Measurements from ENCODE around the gene THRB.

THRB gene

GRCh38 chr3:24164967-24165602 is 329.6 kb downstream of the THRB start:
- no peak for DNase-seq

DNA sequence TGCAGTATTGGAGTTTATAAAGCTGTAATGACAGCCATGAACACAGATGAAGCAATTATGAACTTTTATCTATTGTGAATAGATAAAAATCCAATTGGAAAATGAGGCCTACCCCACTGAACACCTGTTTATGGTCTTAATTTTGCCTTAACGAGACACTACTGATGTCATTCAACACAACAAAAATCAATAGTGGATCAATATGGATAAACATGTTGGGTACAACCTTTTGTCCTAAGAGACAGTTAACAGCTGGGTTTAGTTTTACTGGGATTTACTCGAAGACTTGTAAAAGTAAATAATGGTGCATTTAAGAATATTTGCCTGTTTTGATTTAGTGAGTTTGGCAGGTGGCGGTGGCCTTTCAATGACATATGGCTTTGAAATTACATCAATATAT is 331.7 kb downstream of the THRB start:
- DNase-seq: no peak

DNA sequence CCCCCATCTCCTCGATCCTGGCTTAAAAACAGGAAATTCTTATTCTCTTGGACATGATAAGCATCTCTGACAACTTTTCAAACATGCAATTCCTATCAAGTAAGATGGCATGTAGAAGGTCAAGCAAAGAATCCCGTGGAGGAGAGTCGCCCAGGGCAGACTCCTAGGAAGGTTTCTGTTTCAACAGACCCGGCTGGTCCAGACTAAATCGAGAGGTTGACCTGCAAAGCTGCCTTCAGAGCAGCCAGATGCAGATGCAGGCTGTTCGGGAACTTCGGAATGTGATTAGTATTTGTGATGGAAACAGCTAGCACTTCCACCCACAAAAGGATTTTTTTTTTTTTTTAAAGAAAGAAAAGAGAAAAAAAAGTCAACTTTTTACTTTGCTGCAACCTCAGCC is 332.8 kb downstream of the THRB start:
- DNase-seq: no peak

DNA sequence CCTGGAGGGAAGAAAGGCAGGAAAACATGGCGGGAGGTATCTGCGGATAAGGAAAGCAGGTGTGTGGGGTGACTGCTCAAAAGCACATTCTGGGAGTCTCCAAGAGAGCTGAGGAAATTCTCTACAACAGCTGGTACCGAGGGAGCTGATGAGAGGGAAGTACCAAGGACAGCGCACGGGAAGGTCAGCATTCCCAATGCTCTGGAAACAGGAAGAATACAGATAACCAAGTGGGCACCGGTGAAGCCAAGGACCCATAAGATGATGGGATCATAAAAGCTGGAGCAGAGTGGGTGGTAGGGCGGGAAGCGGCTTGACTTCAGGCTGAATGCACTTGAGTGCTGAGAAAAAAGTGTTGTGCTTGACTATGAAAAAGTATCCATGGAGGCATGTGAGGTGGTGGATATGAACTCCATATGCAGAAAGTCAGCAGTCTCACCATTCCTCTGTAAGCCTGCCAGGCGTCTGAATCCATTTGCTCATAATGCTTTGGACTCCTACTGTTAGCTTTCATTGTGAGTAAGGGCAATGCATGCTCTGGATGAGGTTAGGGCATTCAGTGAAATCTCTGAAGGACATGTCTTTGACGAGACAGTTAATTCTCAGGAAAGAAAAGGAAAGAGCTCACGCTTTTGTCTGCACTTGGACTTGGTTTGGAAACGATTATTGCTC is 334.1 kb downstream of the THRB start:
- DNase-seq: no peak

GRCh38 chr3:24158761-24159454 is 335.7 kb downstream of the THRB start:
- no peak for DNase-seq

DNA sequence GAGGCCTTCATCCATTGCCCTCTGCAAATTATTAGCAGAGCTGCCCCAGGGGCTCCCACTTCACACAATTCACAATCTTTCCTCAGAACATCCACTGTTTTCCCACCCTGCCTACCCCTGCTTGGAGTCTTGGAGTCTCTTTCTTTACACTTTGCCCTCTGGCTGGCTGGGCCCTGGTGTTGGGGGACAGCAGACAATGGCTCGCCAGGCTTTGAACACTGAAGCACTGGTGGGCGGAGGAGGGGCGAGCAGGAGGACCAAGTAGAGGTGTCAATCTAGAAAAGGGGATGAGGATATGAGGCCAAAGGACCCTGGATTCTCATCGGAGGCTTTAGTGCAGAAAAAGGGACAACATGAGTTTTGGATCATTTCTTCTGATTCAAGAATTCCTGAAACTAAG is 337.5 kb downstream of the THRB start:
- DNase-seq: no peak

DNA sequence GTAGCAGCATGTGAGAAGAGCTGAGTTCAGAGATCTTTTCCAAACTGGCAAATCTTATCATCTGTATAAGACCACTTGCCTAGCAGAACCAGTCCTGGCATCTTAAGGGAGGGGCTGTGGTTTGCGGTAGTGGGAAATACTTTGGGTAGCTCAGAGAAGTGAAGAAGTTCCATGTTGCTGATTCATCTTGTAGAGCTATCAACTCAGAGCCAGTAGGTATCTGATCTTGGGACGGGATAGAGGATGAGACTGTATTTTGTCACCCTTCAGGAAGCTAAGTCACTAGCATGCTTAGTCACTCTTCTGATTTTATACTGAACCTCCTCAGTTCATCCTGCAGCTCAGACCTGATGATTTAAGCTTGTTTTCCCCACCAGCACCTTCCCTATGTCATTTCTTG is 338.2 kb downstream of the THRB start:
- DNase-seq: peak; percentile 88

GRCh38 chr3:24155276-24155675 is 339.4 kb downstream of the THRB start:
- DNase-seq: no peak

DNA sequence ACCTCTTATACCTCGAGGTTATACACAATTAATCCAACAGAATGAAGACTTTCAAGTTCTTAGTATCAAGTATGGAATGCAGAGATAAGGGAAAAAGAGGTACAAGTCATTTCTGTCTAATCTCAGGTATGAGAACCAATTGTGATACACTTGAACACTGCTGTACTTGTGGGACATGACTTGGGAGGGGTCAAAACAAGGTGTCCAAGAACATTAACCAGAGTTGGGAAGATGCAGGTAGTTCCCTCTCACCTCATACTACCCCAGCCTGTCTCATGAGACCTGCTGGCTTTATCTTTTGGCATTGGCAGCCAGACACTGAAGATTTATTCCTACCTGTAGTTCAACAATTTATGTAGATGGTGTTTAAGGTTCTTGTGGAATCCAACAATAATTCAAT is 339.9 kb downstream of the THRB start:
- DNase-seq: no peak

DNA sequence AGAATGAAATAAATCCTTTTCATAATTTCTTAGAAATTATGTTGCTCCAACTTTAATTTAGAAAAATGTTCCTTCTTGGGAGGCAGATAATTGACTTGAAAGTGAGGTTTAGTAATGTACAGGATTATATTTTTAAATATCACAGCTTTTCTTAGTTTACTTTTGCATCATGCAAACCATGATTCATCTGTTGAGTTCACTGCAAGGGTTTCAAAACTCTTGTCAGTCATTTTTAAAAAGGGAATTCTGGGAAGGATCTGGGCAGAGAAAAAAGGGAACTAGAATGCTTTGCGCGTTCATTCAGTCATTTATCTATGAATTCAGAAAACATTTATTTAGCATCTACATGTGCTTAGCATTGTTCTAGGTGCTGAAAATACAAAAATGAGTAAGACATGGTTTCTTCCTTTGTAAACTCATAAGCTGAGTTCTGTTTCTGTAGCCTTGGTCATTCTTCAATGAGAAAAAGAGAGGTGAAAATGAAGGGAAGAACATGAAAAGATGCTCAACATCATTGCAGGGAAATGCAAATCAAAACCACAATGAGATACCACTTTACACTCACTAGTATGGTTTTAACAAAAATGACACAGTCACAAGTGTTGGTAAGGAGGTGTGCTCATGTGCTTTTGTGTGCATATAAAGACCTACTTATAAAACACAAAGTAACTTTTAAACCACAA is 340.5 kb downstream of the THRB start:
- no peak for DNase-seq

- peak; percentile 28 for DNase-seq
Measured at GRCh38 chr3:24151594-24151993, 343.1 kb downstream of the THRB start.

DNA sequence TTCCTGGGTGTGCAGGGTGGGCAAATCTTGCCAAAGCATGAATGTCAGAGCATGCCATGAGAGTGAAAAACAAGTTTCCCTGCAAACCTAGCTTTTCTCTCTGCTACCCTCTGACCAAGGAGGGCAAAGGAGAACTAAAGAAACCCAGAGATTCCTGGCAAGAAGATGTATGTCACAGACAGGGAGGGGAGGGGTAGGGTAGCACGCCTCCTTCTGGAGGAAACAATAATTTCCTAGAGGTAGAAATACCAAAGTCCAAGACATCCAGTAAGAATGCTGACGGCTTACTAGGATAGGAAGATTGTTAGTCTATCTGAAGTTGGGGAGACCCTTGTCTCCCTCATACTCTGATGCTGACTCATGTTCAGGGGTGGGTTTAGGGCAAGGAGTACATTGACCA is 345.6 kb downstream of the THRB start:
- no peak for DNase-seq

GRCh38 chr3:24145981-24146822 is 348.4 kb downstream of the THRB start:
- DNase-seq: no peak

DNA sequence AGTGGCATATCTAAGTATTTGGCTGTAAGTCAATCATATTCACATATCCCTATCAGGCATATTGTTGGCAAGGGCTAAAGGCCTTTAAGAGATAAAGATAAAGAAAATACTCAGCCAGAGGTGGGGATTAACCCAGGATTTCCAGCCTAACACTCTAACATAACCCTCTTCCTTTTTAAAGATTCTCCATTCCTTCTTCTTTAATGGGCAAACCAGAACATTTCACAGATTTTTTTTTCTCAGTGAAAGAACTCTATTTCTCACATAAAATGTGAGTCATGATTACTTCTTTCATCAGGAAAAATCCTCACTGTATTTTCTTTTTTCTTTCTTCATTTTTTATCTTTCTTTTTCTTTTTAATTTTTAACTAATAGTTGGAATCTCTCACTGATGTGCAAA is 349.2 kb downstream of the THRB start:
- no peak for DNase-seq

DNA sequence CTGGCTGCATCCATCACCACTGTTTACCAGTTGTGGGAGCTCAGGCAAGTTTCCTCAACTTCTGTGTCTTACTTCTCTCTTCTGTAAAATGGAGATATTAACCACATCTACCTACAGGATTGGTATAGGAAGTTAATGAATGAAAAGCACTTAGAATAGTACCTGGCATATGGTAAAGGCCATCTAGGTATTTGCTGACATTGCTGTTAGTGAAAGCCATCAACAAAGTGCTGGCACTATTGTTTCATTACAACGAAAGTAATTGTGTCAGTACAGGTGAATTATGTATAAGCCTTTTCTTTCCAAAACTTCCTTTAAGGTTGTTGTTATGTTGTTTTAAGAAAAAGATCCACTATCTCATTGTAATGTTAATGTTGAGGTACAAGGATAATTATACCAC is 352.5 kb downstream of the THRB start:
- DNase-seq: no peak

- DNase-seq: no peak
Measured at GRCh38 chr3:24141548-24141947, 353.1 kb downstream of the THRB start.

- no peak for DNase-seq
Measured at GRCh38 chr3:24139463-24140412, 354.9 kb downstream of the THRB start.

- DNase-seq: no peak
Measured at GRCh38 chr3:24138876-24139256, 355.8 kb downstream of the THRB start.

DNA sequence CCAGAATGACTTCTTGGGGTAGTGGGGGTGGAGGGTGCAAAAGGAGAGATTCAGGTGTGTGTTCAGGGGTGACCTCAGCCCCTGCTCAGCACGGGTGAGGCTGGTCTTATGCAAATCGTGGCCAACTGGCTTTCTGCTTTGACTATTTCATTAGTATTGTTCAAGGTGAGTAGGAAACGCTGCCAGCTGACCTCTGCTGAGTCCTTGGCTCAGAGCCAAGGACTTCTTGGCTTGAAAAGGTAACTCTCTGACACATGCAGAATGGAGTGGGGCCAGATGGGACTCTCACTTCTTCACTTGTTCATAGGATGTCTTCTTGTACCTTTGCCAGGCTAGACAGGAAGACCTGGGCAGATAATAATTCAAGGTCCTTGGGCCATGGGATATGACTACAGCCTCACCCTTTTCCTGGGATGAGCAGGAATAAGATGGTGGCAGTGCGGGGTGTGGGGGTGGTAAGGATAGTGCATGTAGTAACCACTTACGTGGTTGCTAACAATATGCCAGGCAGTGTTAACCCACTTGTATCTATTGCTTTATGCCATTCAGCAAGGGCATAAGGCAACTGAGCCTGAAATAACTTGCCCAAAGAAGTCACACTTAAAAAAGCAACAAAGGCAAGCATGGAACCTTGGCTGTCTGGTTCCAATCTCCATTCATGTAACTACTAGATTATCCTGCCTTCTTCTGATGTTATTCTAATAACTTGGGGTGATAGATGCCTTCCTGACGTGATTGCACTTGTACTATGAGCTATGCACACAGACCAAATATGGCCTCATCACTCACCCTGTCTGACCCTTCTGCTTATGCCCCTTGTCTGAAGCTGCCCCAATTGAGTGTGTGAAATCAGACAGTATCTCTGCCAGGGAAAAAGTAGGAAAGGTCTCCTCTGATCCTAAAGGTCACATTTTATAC is 356.4 kb downstream of the THRB start:
- no peak for DNase-seq

GRCh38 chr3:24137334-24137733 is 357.3 kb downstream of the THRB start:
- DNase-seq: no peak

Measured in hematopoietic multipotent progenitor cell treated with erythropoietin and hydrocortisone succinate and interleukin-3 and kit ligand, for 8 days (in vitro differentiated cells).